ENCODE data around the gene NFKBIL1.
"Not testable (repeated sequence)": the region's sequence is repeated elsewhere in the genome, so short reads cannot be mapped to it uniquely, and the experiment has no call there.

The NFKBIL1 gene

GRCh38 chr6:31535538-31536324 is 11.7 kb upstream of the NFKBIL1 start:
- no peak for DNase-seq

DNA sequence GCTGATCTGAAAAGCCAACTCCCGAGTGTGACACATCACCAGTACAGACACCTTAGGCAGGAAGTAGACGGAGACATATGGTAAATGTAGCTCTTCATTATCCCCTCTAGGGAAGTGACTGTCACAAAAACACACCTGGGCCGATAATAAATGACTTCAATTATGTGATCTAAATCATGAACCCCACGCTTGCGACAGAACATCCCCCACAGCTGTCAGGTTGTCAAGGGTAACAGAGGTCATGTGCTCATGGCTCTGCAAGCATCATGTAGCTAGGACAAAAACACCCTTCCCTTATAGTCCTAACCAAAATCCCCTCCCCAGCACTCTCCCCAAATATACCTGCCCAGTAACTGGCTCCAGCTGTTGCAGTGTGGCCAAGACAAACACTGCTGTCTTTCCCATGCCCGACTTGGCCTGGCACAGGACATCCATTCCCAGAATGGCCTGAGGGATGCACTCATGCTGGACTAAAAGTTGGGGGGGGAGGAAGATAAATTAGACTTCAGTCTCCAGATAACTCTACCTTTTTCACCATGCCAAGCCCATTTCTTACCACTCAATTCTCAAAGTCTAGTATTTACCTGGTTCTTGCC is 8.5 kb upstream of the NFKBIL1 start:
- DNase-seq: no peak

- DNase-seq: no peak
Measured at GRCh38 chr6:31540640-31541039, 6.8 kb upstream of the NFKBIL1 start.

GRCh38 chr6:31541059-31541657 is 6.2 kb upstream of the NFKBIL1 start:
- DNase-seq: peak; percentile 71

DNA sequence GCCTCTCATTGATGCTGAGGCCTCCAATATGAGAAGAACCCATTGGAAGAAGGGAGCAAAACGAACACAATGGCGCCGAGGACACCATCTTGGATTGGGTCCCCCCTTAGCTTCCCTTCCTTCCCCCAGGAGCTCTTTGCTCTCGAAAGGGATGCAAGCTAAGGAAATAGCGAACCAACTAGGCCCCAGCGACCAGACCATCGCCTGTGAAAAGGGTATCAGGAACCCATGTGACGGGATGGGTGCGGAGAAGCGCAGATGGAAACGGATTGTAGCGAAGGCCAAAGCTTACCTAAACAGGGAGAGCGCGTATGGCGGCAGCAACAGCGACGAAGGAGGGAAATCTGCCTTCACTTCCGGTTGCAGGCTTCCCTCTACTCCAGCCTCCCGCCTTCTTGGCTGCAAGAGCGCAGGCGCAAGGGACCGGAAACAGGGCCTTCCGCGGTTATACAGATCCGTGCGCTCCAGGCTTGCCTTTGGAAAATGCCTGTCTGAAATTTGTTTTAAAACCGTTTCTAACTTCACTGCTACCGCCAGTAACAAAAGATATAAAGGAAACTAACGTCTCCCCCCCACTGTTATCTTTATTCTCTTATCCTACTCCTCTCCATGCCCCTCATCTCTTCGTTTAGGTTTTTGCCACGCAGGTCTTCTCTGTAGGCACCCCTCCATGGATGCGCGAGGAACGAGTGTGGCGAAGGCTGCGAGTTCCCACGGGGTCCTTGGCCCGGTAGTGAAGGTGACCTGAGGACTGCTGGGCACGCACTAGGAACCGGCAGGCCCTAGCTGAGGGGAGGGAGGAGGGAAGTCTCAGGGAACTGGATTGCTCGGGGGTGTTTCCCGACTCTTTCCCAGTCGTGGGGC is 5.5 kb upstream of the NFKBIL1 start, which contains the start of gene DDX39B:
DDX39B (minus strand) TSS at position 346 of the 864 bp plus-strand sequence. CDS start 1,471 bp downstream, outside the sequence.
- DNase-seq: peak; percentile 98

DNA sequence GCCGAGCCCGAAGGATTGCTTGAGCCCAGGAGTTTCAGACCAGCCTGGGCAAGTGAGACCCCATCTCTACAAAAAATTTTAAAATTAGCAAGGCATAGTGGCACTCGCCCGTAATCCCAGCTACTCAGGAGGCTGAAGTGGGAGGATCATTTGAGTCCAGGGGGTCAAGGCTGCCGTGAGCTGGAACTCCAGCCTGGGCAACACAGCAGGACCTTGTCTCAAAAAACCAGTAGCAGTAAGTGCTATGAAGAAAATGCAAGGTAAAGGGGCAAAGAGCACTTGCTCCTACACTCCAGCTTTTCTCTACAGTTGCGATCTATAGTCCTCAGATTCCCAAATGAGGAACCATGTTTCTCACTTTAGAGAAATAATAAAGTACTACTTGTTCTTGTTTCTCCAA is 3.8 kb upstream of the NFKBIL1 start:
- no peak for DNase-seq

DNA sequence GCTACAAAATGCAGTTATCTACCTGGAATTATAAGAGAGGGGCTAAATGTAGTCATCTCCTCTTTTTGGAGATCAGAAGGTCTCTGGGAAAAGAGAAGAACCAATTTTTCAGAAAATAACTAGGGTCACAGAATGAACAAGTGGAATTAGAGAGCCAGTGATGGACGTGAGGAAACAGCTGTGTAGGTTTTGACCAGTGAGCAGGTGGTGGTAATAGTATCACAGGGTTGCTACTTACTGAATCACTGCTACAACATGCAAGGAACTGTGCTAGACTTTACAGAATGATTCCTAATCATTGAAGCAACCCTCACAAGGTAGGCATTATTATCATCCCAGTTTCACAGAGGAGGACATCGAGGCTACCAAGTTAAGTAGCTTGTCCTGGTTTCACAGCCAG is 2.7 kb upstream of the NFKBIL1 start:
- no peak for DNase-seq

GRCh38 chr6:31545291-31545690 is 2.1 kb upstream of the NFKBIL1 start:
- DNase-seq: no peak

GRCh38 chr6:31546339-31546957 is 960 bp upstream of the NFKBIL1 start, which contains the start of gene ATP6V1G2:
TSS of gene ATP6V1G2 (minus strand) at chr6:31546608. CDS start at chr6:31546559, 49 bp downstream.
- peak; percentile 98 for DNase-seq

GRCh38 chr6:31547727-31548543 is 527 bp downstream of the NFKBIL1 start:
- no peak for DNase-seq

- DNase-seq: no peak
Measured at GRCh38 chr6:31548544-31548873, 1.1 kb downstream of the NFKBIL1 start.

DNA sequence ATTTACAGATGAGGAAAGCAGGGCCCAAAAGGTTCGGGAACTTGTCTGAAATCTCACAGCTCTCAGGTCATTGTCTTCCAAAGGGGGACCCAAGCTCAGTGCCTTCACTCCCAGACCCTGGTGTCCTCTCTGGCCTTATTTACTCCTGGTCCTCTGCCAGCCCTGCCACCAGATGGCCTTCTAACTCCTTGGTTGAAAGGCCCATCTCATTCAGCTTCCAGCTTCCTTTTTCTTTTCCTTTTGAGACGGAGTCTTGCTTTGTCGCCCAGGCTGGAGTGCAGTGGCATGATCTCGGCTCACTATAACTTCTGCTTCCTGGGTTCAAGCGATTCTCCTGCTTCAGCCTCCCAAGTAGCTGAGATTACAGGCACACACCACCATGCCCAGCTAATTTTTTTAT is 4.0 kb downstream of the NFKBIL1 start:
- DNase-seq: not testable (repeated sequence)

GRCh38 chr6:31556307-31556706 is 8.9 kb downstream of the NFKBIL1 start:
- no peak for DNase-seq

GRCh38 chr6:31557443-31558317 is 10.3 kb downstream of the NFKBIL1 start:
- DNase-seq: no peak

DNA sequence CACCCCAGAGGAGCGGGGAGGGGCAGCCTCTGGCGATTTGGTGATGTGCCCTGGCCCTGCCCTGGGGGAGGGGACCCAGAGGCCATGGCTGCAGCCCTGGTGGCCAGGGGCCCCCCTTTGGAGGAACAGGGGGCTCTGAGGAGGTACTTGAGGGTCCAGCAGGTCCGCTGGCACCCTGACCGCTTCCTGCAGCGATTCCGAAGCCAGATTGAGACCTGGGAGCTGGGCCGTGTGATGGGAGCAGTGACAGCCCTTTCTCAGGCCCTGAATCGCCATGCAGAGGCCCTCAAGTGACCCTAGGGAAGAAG is 10.9 kb downstream of the NFKBIL1 start:
- DNase-seq: no peak

DNA sequence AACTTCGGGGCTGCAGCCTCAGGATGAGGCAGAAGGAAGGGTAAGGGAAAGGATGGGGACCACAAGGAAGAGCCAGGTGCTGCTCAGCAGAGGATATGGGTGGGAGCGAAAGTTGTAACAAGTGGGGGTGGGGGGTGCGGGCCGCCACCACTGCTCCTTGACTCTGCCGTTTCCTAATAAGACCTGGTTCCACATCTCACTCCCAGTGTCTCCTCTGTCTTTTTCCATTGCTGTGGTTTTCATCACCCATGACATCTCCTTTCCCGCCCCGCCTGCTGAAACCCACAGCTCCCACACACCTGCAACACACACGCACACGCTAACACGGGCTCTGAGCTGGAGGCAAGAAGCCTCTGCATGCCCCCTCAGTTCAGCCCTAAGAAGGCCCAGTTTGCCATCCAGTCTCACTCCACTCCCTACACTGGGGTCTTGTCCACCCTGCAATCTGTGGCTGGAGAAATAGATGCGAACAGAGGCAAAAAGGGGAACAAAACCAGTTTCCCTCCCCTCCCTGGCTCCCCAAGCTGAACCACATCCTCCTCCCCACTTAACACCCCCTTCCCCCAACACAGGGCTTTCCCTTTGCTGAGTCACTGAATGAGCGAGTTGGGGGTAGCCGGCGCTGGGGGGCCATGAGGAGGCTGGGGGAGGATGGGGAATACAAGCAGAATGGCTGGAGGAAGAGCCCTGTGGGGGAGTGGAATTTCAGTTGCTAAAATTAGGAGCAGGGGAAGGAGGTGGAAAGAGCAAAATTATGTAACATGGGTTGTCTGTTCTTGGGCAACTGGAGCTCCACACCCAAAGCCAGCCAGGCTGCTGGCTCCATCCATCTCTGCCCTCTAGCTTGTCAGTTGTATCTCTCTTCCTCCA is 11.5 kb downstream of the NFKBIL1 start:
- DNase-seq: no peak

GRCh38 chr6:31559606-31559957 is 12.2 kb downstream of the NFKBIL1 start:
- DNase-seq: no peak

DNA sequence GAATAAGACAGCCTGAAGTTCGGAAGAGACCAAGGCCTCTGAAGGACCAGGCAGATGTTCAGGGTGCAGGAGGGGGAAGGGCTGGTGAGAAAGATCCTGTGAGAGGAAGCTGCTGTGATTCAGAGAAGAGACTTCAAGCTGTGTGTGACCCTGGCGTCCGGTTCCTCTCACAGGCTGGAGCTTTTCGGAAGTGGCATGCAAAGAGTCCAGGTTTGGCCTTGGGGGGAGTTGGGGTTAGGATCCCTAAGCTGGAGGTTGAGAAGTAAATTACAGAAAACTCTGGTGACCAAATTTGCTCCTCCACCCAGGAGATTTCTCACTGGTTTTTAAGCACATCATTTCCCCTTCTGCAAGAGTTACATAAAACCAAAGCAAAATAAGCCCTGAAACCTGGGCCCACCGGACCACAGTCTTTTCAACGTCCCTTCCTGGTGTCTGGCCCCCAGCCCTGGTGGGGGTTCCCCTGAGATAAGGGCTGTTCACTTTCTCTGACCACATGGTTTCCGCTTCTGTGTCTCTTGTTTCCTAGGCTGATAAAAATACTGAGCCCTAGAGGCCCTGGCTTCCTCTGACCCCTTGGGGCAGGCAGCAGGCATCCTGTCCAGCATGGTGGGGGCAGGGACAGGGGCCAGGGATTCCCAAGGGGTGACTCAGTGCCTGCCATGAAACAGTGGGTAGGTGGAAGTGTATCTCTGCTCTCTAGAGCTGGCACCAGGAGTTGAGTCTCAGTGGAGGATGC is 12.7 kb downstream of the NFKBIL1 start:
- DNase-seq: no peak

- no peak for DNase-seq
Measured at GRCh38 chr6:31560697-31561058, 13.3 kb downstream of the NFKBIL1 start.

Data from NCI-H510A (cell line).